GM21825 (cell line): ENCODE measurements around the gene EEA1.

Experiments used
- ATAC-seq: cut with Tn5 transposase; IDR thresholded peaks from one replicate; pipeline ENCODE4 v1.9.1; 2021; ENCODE audit warnings: mild to moderate bottlenecking, moderate library complexity; ENCODE audit not compliant: unreplicated experiment

Gene EEA1

GRCh38 chr12:92938638-92939037 lies 9.5 kb upstream of the EEA1 start:
- no peak for ATAC-seq

DNA sequence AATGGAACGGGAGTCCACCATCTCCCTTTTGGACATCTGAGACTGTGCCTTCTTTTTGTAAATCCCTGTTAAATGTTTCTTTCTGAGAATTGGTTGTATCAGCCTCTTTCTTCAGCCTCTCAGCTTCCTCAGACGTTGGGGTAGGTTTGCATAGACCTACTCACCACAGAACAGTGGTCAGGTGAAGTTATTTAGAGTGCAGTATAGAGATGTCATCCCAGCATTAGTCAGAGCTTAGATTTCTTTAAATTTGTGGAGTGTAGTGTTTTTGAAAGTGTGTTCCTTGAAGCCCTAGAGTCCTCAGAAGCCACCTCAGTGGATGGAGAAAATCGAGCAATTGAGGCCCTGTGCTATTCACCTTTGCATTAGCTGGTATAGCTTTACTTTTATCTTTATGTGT lies 8.9 kb upstream of the EEA1 start:
- ATAC-seq = peak; percentile 44

GRCh38 chr12:92933606-92934005 lies 4.5 kb upstream of the EEA1 start:
- ATAC-seq = no peak

GRCh38 chr12:92930421-92930820 lies 1.3 kb upstream of the EEA1 start:
- ATAC-seq = no peak

GRCh38 chr12:92929983-92930382 lies 888 bp upstream of the EEA1 start:
- no peak for ATAC-seq

DNA sequence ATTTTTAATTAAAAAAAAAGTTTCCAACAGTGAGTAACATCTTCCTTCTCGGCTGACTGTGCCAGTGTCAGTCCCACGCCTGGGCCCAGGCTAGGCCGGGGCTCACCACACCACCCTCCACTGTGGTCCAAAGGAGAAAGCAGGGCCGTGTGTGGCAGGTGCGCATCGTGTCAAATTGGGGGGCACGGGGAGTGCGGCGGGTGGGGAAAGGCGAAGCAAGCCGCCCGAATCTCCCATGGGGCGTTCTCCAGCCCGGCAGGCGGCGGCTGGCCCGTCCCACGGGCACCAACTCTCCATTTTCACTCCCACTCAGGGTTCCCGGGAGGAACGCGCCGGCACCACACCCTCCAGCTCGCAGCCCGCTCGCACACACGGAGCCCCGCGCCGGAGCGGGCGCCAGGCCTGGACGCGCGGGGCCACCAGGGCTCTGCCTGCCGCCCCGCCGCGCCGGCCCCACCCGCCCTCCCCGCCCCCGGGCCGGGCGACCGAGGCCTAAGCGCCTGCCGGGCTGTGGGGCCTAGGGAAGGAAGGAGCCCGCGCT lies 604 bp downstream of the EEA1 start:
- ATAC-seq = peak; percentile 14

DNA sequence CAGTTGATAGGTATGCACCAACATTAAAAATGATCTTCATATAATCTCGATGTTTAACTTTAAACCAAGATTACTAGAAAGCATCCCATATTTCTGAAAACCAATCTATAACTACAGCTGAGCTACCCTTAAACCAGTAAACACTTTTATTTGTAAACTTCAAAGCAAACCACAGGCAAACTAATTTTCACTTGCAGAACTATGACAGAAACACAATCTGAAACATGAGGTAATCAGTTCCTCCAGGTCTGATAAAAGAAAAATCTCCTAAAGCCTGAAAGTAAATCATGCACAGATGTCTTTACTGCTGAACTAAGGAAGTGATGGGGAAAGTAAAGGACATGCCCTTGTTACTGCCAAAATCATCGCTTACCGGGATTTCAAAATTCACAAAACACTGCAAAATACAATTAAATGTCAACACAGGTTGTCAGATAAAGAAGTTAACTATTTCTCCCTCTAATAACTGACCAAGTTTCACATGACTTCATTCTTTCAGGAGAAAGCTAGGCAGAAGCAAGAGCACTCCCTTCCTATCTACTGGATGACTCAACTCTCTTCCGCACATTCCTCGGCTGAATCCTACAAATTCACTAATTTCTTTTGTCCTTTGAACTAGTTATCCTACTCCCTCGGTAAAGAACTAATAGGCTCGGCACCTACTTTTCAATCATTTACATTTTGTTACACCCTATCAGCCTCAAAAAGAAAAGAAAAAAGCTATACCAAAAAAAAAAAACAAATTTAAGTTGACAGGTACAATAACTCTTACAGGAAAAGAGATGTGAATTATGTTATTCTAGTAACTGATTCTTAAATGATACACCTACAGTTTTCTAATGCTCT lies 1.4 kb downstream of the EEA1 start:
- peak; percentile 14 for ATAC-seq

- peak; percentile 22 for ATAC-seq
These were observed 2.0 kb downstream of the EEA1 start for GRCh38 chr12:92927055-92927435.

DNA sequence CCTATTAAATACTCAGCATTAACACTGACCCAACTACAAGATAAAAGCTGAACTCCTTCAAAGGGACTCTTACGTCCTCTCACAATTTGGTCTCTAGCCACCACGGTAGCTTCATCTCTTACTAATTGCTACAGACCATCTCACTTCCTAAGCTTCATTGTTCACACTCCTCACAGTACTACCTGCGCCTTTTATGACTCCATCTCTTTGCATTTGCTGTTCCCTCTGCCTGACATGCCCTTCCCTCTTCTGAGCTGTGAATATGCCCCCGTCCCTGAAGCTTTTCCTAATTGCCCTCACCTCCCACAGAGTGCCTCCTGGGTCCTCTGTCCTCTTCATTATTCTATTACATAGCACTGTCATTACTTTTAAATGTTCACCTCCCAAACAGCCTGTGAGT lies 2.5 kb downstream of the EEA1 start:
- no peak for ATAC-seq

- peak; percentile 87 for ATAC-seq
These were observed 7.2 kb downstream of the EEA1 start for GRCh38 chr12:92921877-92922276.

GRCh38 chr12:92915365-92915764 lies 13.7 kb downstream of the EEA1 start:
- no peak for ATAC-seq

DNA sequence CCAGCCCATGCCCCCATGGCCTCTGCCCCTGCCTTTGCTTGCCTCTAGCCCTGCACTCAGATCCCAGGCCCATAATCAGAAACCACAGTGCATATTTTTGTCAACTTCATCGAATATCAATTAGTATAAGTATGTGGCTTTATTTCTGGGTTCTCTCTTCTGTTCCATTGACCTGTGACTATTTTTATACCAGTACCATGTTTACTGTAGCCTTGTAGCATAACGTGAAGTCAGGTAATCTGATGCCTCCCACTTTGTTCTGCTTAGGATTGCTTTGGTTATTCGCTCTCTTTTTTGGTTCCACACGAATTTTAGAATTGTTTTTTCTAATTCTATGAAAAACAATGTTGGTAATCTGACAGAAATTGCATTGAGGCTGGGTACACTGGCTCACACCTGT lies 14.9 kb downstream of the EEA1 start:
- no peak for ATAC-seq

- ATAC-seq = no peak
These were observed 16.4 kb downstream of the EEA1 start for GRCh38 chr12:92912672-92913071.

GRCh38 chr12:92912052-92912451 lies 17.0 kb downstream of the EEA1 start:
- ATAC-seq = no peak

GRCh38 chr12:92911339-92911738 lies 17.8 kb downstream of the EEA1 start:
- no peak for ATAC-seq

GRCh38 chr12:92908108-92908507 lies 21.0 kb downstream of the EEA1 start:
- no peak for ATAC-seq

DNA sequence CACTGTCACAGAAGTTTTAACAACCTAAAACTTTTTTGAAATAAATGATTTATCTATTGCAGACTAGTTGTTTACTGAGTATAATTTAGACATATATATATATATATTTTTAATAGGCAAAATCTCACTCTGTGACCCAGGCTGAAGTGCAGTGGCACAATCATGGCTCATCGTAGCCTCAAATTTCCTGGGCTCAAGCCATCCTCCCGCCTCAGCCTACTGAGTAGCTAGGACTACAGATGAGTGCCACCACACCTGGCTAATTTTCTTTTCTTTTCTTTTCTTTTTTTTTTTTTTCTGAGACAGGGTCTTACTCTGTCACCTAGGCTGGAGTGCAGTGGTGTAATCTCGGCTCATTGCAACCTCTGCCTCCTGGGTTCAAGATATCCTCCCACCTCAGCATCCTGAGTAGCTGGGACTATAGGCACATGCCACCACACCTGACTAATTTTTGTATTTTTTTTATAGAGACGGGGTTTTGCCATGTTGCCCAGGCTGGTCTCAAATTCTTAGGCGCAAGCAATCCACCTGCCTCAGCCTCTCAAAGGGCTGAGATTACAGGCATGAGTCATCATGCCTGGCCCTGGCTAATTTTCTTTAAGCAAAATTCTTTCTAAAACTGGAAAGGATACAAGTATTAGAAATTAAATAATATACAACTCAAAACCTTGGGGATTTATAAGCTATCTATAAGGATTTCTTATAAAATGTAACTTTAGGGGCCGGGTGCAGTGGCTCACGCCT lies 23.1 kb downstream of the EEA1 start:
- no peak for ATAC-seq

DNA sequence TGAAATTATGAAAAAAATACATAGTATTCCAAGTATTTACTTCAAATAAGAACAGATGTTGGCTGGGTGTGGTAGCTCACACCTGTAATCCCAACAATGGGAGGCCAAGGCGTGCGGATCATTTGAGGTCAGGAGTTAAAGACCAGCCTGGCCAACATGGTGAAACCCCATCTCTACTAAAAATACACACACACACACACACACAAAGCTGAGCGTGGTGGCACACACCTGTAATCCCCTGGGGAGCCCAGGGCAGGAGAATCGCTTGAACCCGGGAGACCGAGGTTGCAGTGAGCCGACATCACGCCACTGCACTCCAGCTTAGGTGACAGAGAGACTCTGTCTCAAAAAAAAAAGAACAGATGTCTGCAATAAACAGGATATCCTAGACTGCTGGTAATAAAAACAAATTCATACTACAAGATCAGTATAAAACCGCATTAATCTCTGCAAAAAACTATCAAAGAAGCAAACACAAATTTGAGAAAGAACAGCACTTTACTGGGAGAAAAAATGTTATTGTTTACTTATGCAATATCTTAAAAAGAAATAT lies 23.8 kb downstream of the EEA1 start:
- no peak for ATAC-seq

- ATAC-seq = no peak
These were observed 28.2 kb downstream of the EEA1 start for GRCh38 chr12:92900941-92901340.

- ATAC-seq = no peak
These were observed 29.6 kb downstream of the EEA1 start for GRCh38 chr12:92899386-92900001.

DNA sequence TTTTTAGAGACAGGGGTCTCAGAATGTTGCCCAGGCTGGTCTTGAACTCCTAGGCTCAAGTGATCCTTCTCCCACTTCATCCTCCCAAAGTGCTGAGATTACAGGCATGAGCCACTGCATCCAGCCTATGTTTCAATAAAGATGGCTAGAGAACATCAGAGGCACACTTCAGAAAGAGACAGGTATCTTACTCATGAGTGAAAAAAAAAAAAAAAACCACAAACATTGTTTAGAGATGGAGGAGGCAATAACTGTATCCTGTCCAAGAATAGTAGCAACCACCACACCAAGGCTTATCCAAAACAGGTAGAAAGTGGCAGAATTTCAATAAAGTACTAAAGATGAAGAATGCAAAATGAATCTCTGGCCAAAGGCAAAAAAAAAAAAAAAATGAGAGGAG lies 30.3 kb downstream of the EEA1 start:
- ATAC-seq = no peak
